H1 (cell line): ENCODE results near the gene POLA1. TPM values are rescaled to one million over a fixed set of nuclear protein-coding genes. Genes with fewer than 3 reads are reported as not detected.

Experiments
- CTCF ChIA-PET: fragments of 300-600 bp; sonication (Branson Sonifier 250); formaldehyde crosslinking; loops from one replicate; lab custom pipeline; 2021; ENCODE audit not compliant: partially characterized antibody; lab: Charles Lee
- POLR2A ChIA-PET: fragments of 300-600 bp; sonication (Branson Sonifier 250); formaldehyde crosslinking; loops from one replicate; lab custom pipeline; 2021; ENCODE audit warnings: inconsistent platforms; ENCODE audit not compliant: partially characterized antibody; lab: Charles Lee
- DNase-seq, 2 experiments: peaks; one replicate each; pipeline versions ENCODE4 v3.0.0 to v3.0.0-alpha.2; 2010 to 2022; ENCODE audit warnings: low spot score in 2 of 2, low read depth in 1 of 2, mixed read lengths in 1 of 2
- FAIRE-seq: peaks from 2 replicates; lab custom pipeline; 2011; peaks lifted over from hg19 to GRCh38; lab: Jason Lieb, UNC
- H2AFZ ChIP-seq: 2 replicates; pipeline ENCODE4 v1.8.1; 2012; ENCODE audit warnings: low read length, inconsistent platforms
- H2AK5ac ChIP-seq: 2 replicates; pipeline ENCODE4 v1.6.1; 2013; ENCODE audit warnings: low read depth, low read length
- H2BK120ac ChIP-seq: replicated peaks from 2 replicates; pipeline ENCODE3; 2013; ENCODE audit warnings: low read depth, low read length, inconsistent platforms
- H2BK12ac ChIP-seq: 2 replicates; pipeline ENCODE4 v1.6.1; 2013; ENCODE audit warnings: low read depth, low read length
- H2BK15ac ChIP-seq: 2 replicates; pipeline ENCODE4 v1.6.1; 2013; ENCODE audit warnings: low read length
- H2BK20ac ChIP-seq: 2 replicates; pipeline ENCODE4 v1.6.1; 2013; ENCODE audit warnings: low read length
- H2BK5ac ChIP-seq: 2 replicates; pipeline ENCODE4 v1.6.1; 2013; ENCODE audit warnings: low read depth, low read length
- H3K14ac ChIP-seq: 2 replicates; pipeline ENCODE4 v1.6.1; 2013; ENCODE audit warnings: inconsistent platforms; ENCODE audit not compliant: insufficient read length
- H3K18ac ChIP-seq: 2 replicates; pipeline ENCODE4 v1.6.1; 2013; ENCODE audit warnings: low read length; ENCODE audit errors: extremely low read depth
- H3K23ac ChIP-seq: 2 replicates; pipeline ENCODE4 v1.6.1; 2013; ENCODE audit warnings: inconsistent platforms; ENCODE audit not compliant: insufficient read length
- H3K23me2 ChIP-seq: 2 replicates; pipeline ENCODE4 v1.6.1; 2013; ENCODE audit warnings: low read depth, low read length
- H3K27ac ChIP-seq: 2 replicates; pipeline ENCODE4 v1.6.1; 2011; ENCODE audit warnings: low read depth, low read length, inconsistent platforms
- H3K27me3 ChIP-seq, 4 experiments: replicated peaks in 1 of 4; 1 replicate in 1 of 4; 2 replicates in 3 of 4; pipeline versions ENCODE4 v1.6.1 to v1.8.1; 2011 to 2013; ENCODE audit warnings: low read length in 3 of 4, mild to moderate bottlenecking in 3 of 4, inconsistent platforms in 2 of 4, mixed read lengths in 2 of 4, moderate library complexity in 1 of 4; ENCODE audit not compliant: control insufficient read depth in 3 of 4, insufficient read depth in 3 of 4; ENCODE audit errors: extremely low read depth in 1 of 4
- H3K36me3 ChIP-seq, 4 experiments: 2 replicates each; pipeline versions ENCODE4 v1.6.1 to v1.8.1; 2011 to 2013; ENCODE audit warnings: mild to moderate bottlenecking in 4 of 4, low read length in 3 of 4, moderate library complexity in 2 of 4, control low read depth in 1 of 4, inconsistent platforms in 1 of 4; ENCODE audit not compliant: insufficient read depth in 4 of 4, control insufficient read depth in 2 of 4
- H3K4ac ChIP-seq: replicated peaks from 2 replicates; pipeline ENCODE3; 2013; ENCODE audit warnings: low read length, low read depth, mixed read lengths, inconsistent platforms; ENCODE audit not compliant: insufficient read length
- H3K4me1 ChIP-seq, 4 experiments: replicated peaks in 1 of 4; 1 replicate in 1 of 4; 2 replicates in 3 of 4; pipeline versions ENCODE4 v1.6.1 to v1.8.1; 2011 to 2013; ENCODE audit warnings: low read length in 3 of 4, inconsistent platforms in 2 of 4, mixed read lengths in 1 of 4; ENCODE audit not compliant: insufficient read depth in 4 of 4, control insufficient read depth in 3 of 4
- H3K4me2 ChIP-seq, 2 experiments: 2 replicates each; pipeline versions ENCODE4 v1.6.1 to v1.8.1; 2011 to 2013; ENCODE audit warnings: low read depth in 2 of 2, low read length in 2 of 2, control low read depth in 1 of 2, inconsistent platforms in 1 of 2, mild to moderate bottlenecking in 1 of 2; ENCODE audit not compliant: insufficient read depth in 1 of 2
- H3K4me3 ChIP-seq, 4 experiments: fragments of 200-600, 300-600 bp in 1 of 4; sonication (generic), shearing (Covaris generic), sonication (Bioruptor Twin) in 1 of 4; 2 replicates each; pipeline versions ENCODE4 v1.5.1 to v1.8.1; 2011 to 2016; ENCODE audit warnings: low read length in 4 of 4, low read depth in 3 of 4, control low read depth in 2 of 4, inconsistent platforms in 2 of 4, mild to moderate bottlenecking in 2 of 4, mixed read lengths in 1 of 4, moderate library complexity in 1 of 4; ENCODE audit not compliant: insufficient read depth in 2 of 4; ENCODE audit errors: extremely low read depth in 1 of 4
- H3K56ac ChIP-seq: replicated peaks from 2 replicates; pipeline ENCODE3; 2013; ENCODE audit warnings: low read depth, mild to moderate bottlenecking, mixed read lengths, low read length, inconsistent platforms; ENCODE audit not compliant: insufficient read length
- H3K79me1 ChIP-seq: 2 replicates; pipeline ENCODE4 v1.6.1; 2013; ENCODE audit warnings: low read depth, low read length, control low read depth
- H3K79me2 ChIP-seq, 2 experiments: 2 replicates each; pipeline versions ENCODE4 v1.6.1 to v1.8.1; 2012 to 2013; ENCODE audit warnings: low read length in 2 of 2, mild to moderate bottlenecking in 2 of 2, inconsistent platforms in 1 of 2; ENCODE audit not compliant: insufficient read depth in 2 of 2, control insufficient read depth in 1 of 2
- H3K9ac ChIP-seq, 4 experiments: replicated peaks in 1 of 4; 1 replicate in 1 of 4; 2 replicates in 3 of 4; pipeline versions ENCODE4 v1.6.1 to v1.8.1; 2011 to 2013; ENCODE audit warnings: low read depth in 3 of 4, low read length in 3 of 4, control low read depth in 2 of 4, mild to moderate bottlenecking in 2 of 4, moderate library complexity in 2 of 4, inconsistent platforms in 1 of 4; ENCODE audit errors: extremely low read depth in 1 of 4
- H3K9me3 ChIP-seq, 2 experiments: 2 replicates each; pipeline versions ENCODE4 v1.6.1 to v1.8.1; 2012 to 2013; ENCODE audit warnings: mild to moderate bottlenecking in 2 of 2, moderate library complexity in 2 of 2, control low read depth in 1 of 2, inconsistent platforms in 1 of 2, low read depth in 1 of 2, low read length in 1 of 2, mixed read lengths in 1 of 2; ENCODE audit not compliant: insufficient read depth in 2 of 2
- H4K20me1 ChIP-seq, 2 experiments: replicated peaks in 1 of 2; 2 replicates each; pipeline versions ENCODE3 to v1.8.1; 2011 to 2013; ENCODE audit warnings: inconsistent platforms in 2 of 2, low read length in 2 of 2, mild to moderate bottlenecking in 1 of 2; ENCODE audit not compliant: insufficient read depth in 2 of 2, control insufficient read depth in 1 of 2
- H4K5ac ChIP-seq: 2 replicates; pipeline ENCODE4 v1.6.1; 2013; ENCODE audit warnings: low read length, low read depth, mixed read lengths, inconsistent platforms; ENCODE audit not compliant: insufficient read length
- H4K8ac ChIP-seq: 2 replicates; pipeline ENCODE4 v1.8.0; 2013; ENCODE audit warnings: mild to moderate bottlenecking, moderate library complexity, low read length, inconsistent platforms; ENCODE audit not compliant: insufficient read depth; ENCODE audit errors: extremely low read depth
- H4K91ac ChIP-seq: replicated peaks from 2 replicates; pipeline ENCODE3; 2013; ENCODE audit warnings: low read length, mixed read lengths, inconsistent platforms; ENCODE audit not compliant: insufficient read length
- ATF3 ChIP-seq: IDR thresholded peaks from 2 replicates; pipeline ENCODE4 v1.6.1; 2011; ENCODE audit warnings: low read depth, mild to moderate bottlenecking, low read length; ENCODE audit not compliant: insufficient read depth
- BRCA1 ChIP-seq: IDR thresholded peaks from 2 replicates; pipeline ENCODE4 v1.6.1; 2012; ENCODE audit warnings: low read depth, low read length, improper control_type of control experiment
- CTCF ChIP-seq, 3 experiments: IDR thresholded peaks; 1 replicate in 2 of 3; 2 replicates in 1 of 3; pipeline versions ENCODE4 v1.5.1 to v1.6.1; 2011; ENCODE audit warnings: low read length in 3 of 3, mild to moderate bottlenecking in 3 of 3, inconsistent platforms in 2 of 3, low read depth in 1 of 3, moderate library complexity in 1 of 3; ENCODE audit not compliant: insufficient read depth in 1 of 3; ENCODE audit errors: control extremely low read depth in 1 of 3
- E2F6 ChIP-seq: IDR thresholded peaks from 2 replicates; pipeline ENCODE4 v1.6.1; 2012; ENCODE audit warnings: inconsistent platforms
- GABPA ChIP-seq: IDR thresholded peaks from 2 replicates; pipeline ENCODE4 v1.6.1; 2011; ENCODE audit warnings: mild to moderate bottlenecking, low read length, moderate library complexity, borderline replicate concordance; ENCODE audit not compliant: insufficient read depth
- MAFK ChIP-seq: IDR thresholded peaks from 2 replicates; pipeline ENCODE4 v1.6.1; 2012; ENCODE audit warnings: low read depth, mild to moderate bottlenecking, improper control_type of control experiment, low read length
- PHF8 ChIP-seq: fragments of 200-600 bp; sonication (generic); conservative IDR thresholded peaks from 2 replicates; pipeline ENCODE4 v1.7.1; 2012; ENCODE audit warnings: low read depth, mild to moderate bottlenecking, inconsistent platforms, low read length, moderate library complexity
- SIN3A ChIP-seq, 2 experiments: IDR thresholded peaks in 1 of 2; conservative IDR thresholded peaks in 1 of 2; 2 replicates each; pipeline ENCODE4 v1.6.1; 2011 to 2012; ENCODE audit warnings: low read length in 2 of 2, improper control_type of control experiment in 1 of 2, low read depth in 1 of 2, mild to moderate bottlenecking in 1 of 2
- SP1 ChIP-seq: IDR thresholded peaks from 2 replicates; pipeline ENCODE4 v1.6.1; 2011; ENCODE audit warnings: low read depth, low read length
- SUZ12 ChIP-seq: fragments of 200-600 bp; sonication (generic); IDR thresholded peaks from 2 replicates; pipeline ENCODE4 v1.6.1; 2012; ENCODE audit warnings: mild to moderate bottlenecking, inconsistent platforms, low read length, moderate library complexity, mixed read lengths
- WGBS, 2 experiments: shearing (Covaris generic) in 1 of 2; methylation state at CpG; one replicate each; pipeline versions ENCODE4 v1.1.6 to v1.1.7; 2013 to 2015; ENCODE audit warnings: low lambda C conversion rate in 2 of 2, mixed read lengths in 2 of 2, inconsistent platforms in 1 of 2, low coverage in 1 of 2, missing lambda C conversion rate in 1 of 2; ENCODE audit not compliant: insufficient replicate concordance in 2 of 2, insufficient coverage in 1 of 2, insufficient read length in 1 of 2; ENCODE audit errors: extremely low coverage in 1 of 2, missing lambda C conversion rate in 1 of 2; 5-methylcytosine and 5-hydroxymethylcytosine counted together
- polyA plus RNA-seq, 7 experiments: library from polyadenylated mRNA; depleted of rRNA in 3 of 7; stranded (reverse) in 5 of 7; unstranded in 2 of 7; fragments of >200 nt in 5 of 7; fragments of 200-250 nt in 2 of 7; gene quantifications; 1 replicate in 5 of 7; 2 replicates in 1 of 7; 4 replicates in 1 of 7; pipeline versions ENCODE4 v1.2.1 to v1.2.3, GENCODE V29; 2011 to 2013; ENCODE audit warnings: missing spikeins in 2 of 7, mixed read lengths in 2 of 7
- total RNA-seq: library from RNA; stranded (reverse); fragmentation: NEBNext Ultra II Directional; extraction: Animal tissue kit (Norgen Biotek cat#: 25700); gene quantifications from 2 replicates; pipeline ENCODE4 v1.2.1, GENCODE V29; 2021

POLA1 gene
- total and polyA plus RNA-seq, 2 of the 8 experiments (the other 6 are each of a cell fraction or from before 2014, with no cell fraction given) = 5.6 to 34.9 TPM

GRCh38 chrX:24828147-24828546, 134.4 kb downstream of the POLA1 start:
- Histone ChIP-seq H3K4me2 (no peak overlapping the region), H3K9ac (no peak overlapping the region), H3K27ac (no peak overlapping the region), H3K56ac (no peak overlapping the region), H3K23me2 (no peaks in the 10 kb centered on the region), H4K20me1 (no peaks in the 10 kb centered on the region), H2AFZ (no peak overlapping the region), H3K18ac (no peak overlapping the region), H3K9me3 (no peaks in the 10 kb centered on the region), H2BK20ac (no peak overlapping the region), H2AK5ac (no peak overlapping the region), H3K36me3 (peaks cover 3 to 24% (median 7%) of the 10 kb centered on the region in 4 experiments; a peak in 7 of 8 replicates), H3K23ac (no peak overlapping the region), H4K8ac (no peak overlapping the region), H3K79me2 (no peaks in the 10 kb centered on the region), H3K14ac (no peak overlapping the region), H3K27me3 (no peaks in the 10 kb centered on the region), H3K4ac (no peak overlapping the region), H2BK12ac (no peak overlapping the region), H2BK5ac (no peak overlapping the region), H3K4me3 (no peak overlapping the region), H2BK120ac (no peak overlapping the region), H3K79me1 (no peaks in the 10 kb centered on the region), H2BK15ac (no peak overlapping the region), H4K91ac (no peak overlapping the region), H3K4me1 (no peaks in the 10 kb centered on the region), H4K5ac (no peak overlapping the region)
- DNase-seq = no peak
- 96% methylated on average over 2 of the region's 2 CpGs; no CpG with 5 or more reads in 1 of the 2 experiments for WGBS, 2 experiments
- ChIA-PET POLR2A (no interaction called here), CTCF (interaction anchor here (1.6 to 2.0 kb wide), 2 partner anchors 11 to 75 kb away, joined by 3 to 14 read pairs; no protein-coding TSS in a partner anchor)
- FAIRE-seq = no peak
- TF ChIP-seq GABPA (no peak), E2F6 (no peak), CTCF (IDR thresholded peaks at IDR 0.05; ENCODE audit: control extremely low read depth in 1 of 3, insufficient read depth in 1 of 3, low read depth in 1 of 3, low read length in 3 of 3) (no peak), BRCA1 (no peak), MAFK (no peak), ATF3 (no peak), PHF8 (no peak), SUZ12 (no peak), SIN3A (conservative IDR thresholded peaks at IDR 0.05 in 1 of 2, IDR thresholded peaks at IDR 0.05 in 1 of 2; ENCODE audit: low read depth in 1 of 2, low read length in 2 of 2) (no peak), SP1 (no peak)
